Mucosa of stomach (tissue), 1 donor: ENCODE measurements around the gene ESCO1.

Experiments
- H3K27me3 ChIP-seq: one replicate; pipeline ENCODE4 v1.7.0; 2013; ENCODE audit warnings: mild to moderate bottlenecking, low read length; ENCODE audit not compliant: control insufficient read depth, insufficient read depth
- H3K36me3 ChIP-seq: one replicate; pipeline ENCODE4 v1.7.0; 2013; ENCODE audit warnings: low read length; ENCODE audit not compliant: control insufficient read depth, insufficient read depth
- H3K4me1 ChIP-seq: one replicate; pipeline ENCODE4 v1.7.0; 2013; ENCODE audit warnings: mild to moderate bottlenecking, low read length; ENCODE audit not compliant: control insufficient read depth, insufficient read depth
- H3K4me3 ChIP-seq: one replicate; pipeline ENCODE4 v1.7.0; 2013; ENCODE audit warnings: low read length
- H3K9ac ChIP-seq: one replicate; pipeline ENCODE4 v1.7.0; 2013; ENCODE audit warnings: mild to moderate bottlenecking, low read length, moderate library complexity
- H3K9me3 ChIP-seq: one replicate; pipeline ENCODE4 v1.7.0; 2013; ENCODE audit warnings: mild to moderate bottlenecking, low read length, moderate library complexity; ENCODE audit not compliant: control insufficient read depth
- donor health status: Pancreatic carcinoma.

Gene ESCO1

GRCh38 chr18:21557607-21558253 lies 42.8 kb downstream of the ESCO1 start:
- Histone ChIP-seq H3K36me3 (no peaks in the 10 kb centered on the region), H3K4me3 (no peak overlapping the region), H3K9ac (no peak overlapping the region)

GRCh38 chr18:21550510-21550970 lies 50.0 kb downstream of the ESCO1 start:
- H3K36me3 ChIP-seq, result no peaks in the 10 kb centered on the region

More at GRCh38 chr18:21557607-21558253, 42.8 kb downstream of the ESCO1 start:
- H3K4me1 ChIP-seq, result peaks cover 6% of the 10 kb centered on the region
- H3K27me3 ChIP-seq, result no peaks in the 10 kb centered on the region
- no peaks in the 10 kb centered on the region for H3K9me3 ChIP-seq

GRCh38 chr18:21548647-21549046 lies 51.9 kb downstream of the ESCO1 start:
- no peaks in the 10 kb centered on the region for H3K36me3 ChIP-seq
- H3K9ac ChIP-seq, result no peak overlapping the region
- H3K9me3 ChIP-seq, result no peaks in the 10 kb centered on the region
- H3K27me3 ChIP-seq, result no peaks in the 10 kb centered on the region
- H3K4me3 ChIP-seq, result no peak overlapping the region
- H3K4me1 ChIP-seq, result no peaks in the 10 kb centered on the region

More at GRCh38 chr18:21550510-21550970, 50.0 kb downstream of the ESCO1 start:
- H3K4me1 ChIP-seq, result no peaks in the 10 kb centered on the region
- H3K9ac ChIP-seq, result no peak overlapping the region
- H3K9me3 ChIP-seq, result no peaks in the 10 kb centered on the region
- no peak overlapping the region for H3K4me3 ChIP-seq
- H3K27me3 ChIP-seq, result no peaks in the 10 kb centered on the region

- H3K4me3 ChIP-seq, result no peak overlapping the region
- H3K36me3 ChIP-seq, result no peaks in the 10 kb centered on the region
- H3K4me1 ChIP-seq, result no peaks in the 10 kb centered on the region
- no peaks in the 10 kb centered on the region for H3K9me3 ChIP-seq
- H3K9ac ChIP-seq, result no peak overlapping the region
- no peaks in the 10 kb centered on the region for H3K27me3 ChIP-seq
These were observed 54.1 kb downstream of the ESCO1 start for GRCh38 chr18:21546423-21546822.

GRCh38 chr18:21538230-21538629 lies 62.3 kb downstream of the ESCO1 start:
- H3K27me3 ChIP-seq, result no peaks in the 10 kb centered on the region
- H3K36me3 ChIP-seq, result no peaks in the 10 kb centered on the region
- H3K4me3 ChIP-seq, result no peak overlapping the region
- no peak overlapping the region for H3K9ac ChIP-seq
- H3K9me3 ChIP-seq, result no peaks in the 10 kb centered on the region
- no peaks in the 10 kb centered on the region for H3K4me1 ChIP-seq

GRCh38 chr18:21534327-21534726 lies 66.2 kb downstream of the ESCO1 start:
- no peak overlapping the region for H3K9ac ChIP-seq
- H3K36me3 ChIP-seq, result no peaks in the 10 kb centered on the region
- no peak overlapping the region for H3K4me3 ChIP-seq
- H3K4me1 ChIP-seq, result no peaks in the 10 kb centered on the region
- H3K9me3 ChIP-seq, result no peaks in the 10 kb centered on the region
- no peaks in the 10 kb centered on the region for H3K27me3 ChIP-seq

- no peaks in the 10 kb centered on the region for H3K36me3 ChIP-seq
- no peaks in the 10 kb centered on the region for H3K27me3 ChIP-seq
- H3K4me1 ChIP-seq, result no peaks in the 10 kb centered on the region
- no peak overlapping the region for H3K4me3 ChIP-seq
- H3K9me3 ChIP-seq, result no peaks in the 10 kb centered on the region
- H3K9ac ChIP-seq, result no peak overlapping the region
These were observed 74.0 kb downstream of the ESCO1 start for GRCh38 chr18:21526463-21526862.

GRCh38 chr18:21525916-21526315 lies 74.6 kb downstream of the ESCO1 start:
- H3K27me3 ChIP-seq, result no peaks in the 10 kb centered on the region
- no peaks in the 10 kb centered on the region for H3K4me1 ChIP-seq
- H3K9ac ChIP-seq, result no peak overlapping the region
- no peaks in the 10 kb centered on the region for H3K9me3 ChIP-seq
- H3K36me3 ChIP-seq, result no peaks in the 10 kb centered on the region
- no peak overlapping the region for H3K4me3 ChIP-seq

- no peaks in the 10 kb centered on the region for H3K27me3 ChIP-seq
- H3K4me3 ChIP-seq, result no peak overlapping the region
- H3K9ac ChIP-seq, result no peak overlapping the region
- no peaks in the 10 kb centered on the region for H3K9me3 ChIP-seq
- H3K4me1 ChIP-seq, result no peaks in the 10 kb centered on the region
- no peaks in the 10 kb centered on the region for H3K36me3 ChIP-seq
These were observed 78.0 kb downstream of the ESCO1 start for GRCh38 chr18:21522530-21522929.

- no peaks in the 10 kb centered on the region for H3K9me3 ChIP-seq
These were observed 86.8 kb downstream of the ESCO1 start for GRCh38 chr18:21513741-21514140.

GRCh38 chr18:21513292-21513691 lies 87.2 kb downstream of the ESCO1 start:
- no peaks in the 10 kb centered on the region for H3K36me3 ChIP-seq
- H3K4me1 ChIP-seq, result no peaks in the 10 kb centered on the region
- H3K9me3 ChIP-seq, result no peaks in the 10 kb centered on the region
- no peak overlapping the region for H3K9ac ChIP-seq
- no peaks in the 10 kb centered on the region for H3K27me3 ChIP-seq
- no peak overlapping the region for H3K4me3 ChIP-seq

More at GRCh38 chr18:21513741-21514140, 86.8 kb downstream of the ESCO1 start:
- no peaks in the 10 kb centered on the region for H3K27me3 ChIP-seq
- no peaks in the 10 kb centered on the region for H3K36me3 ChIP-seq
- no peak overlapping the region for H3K9ac ChIP-seq
- H3K4me1 ChIP-seq, result no peaks in the 10 kb centered on the region
- no peak overlapping the region for H3K4me3 ChIP-seq

GRCh38 chr18:21509062-21509461 lies 91.4 kb downstream of the ESCO1 start:
- Histone ChIP-seq H3K9me3 (no peaks in the 10 kb centered on the region), H3K27me3 (no peaks in the 10 kb centered on the region), H3K36me3 (no peaks in the 10 kb centered on the region), H3K4me3 (no peak overlapping the region), H3K4me1 (no peaks in the 10 kb centered on the region), H3K9ac (no peak overlapping the region)
